HG02943 (cell line): ENCODE data around the gene CYB5D1.
"Not testable (repeated sequence)": the region's sequence is repeated elsewhere in the genome, so short reads cannot be mapped to it uniquely, and the experiment has no call there.

Source experiments
- ATAC-seq: cut with Tn5 transposase; IDR thresholded peaks from one replicate; pipeline ENCODE4 v1.9.1; 2021; ENCODE audit warnings: mild to moderate bottlenecking, low read depth, moderate library complexity; ENCODE audit not compliant: unreplicated experiment

The CYB5D1 gene

GRCh38 chr17:7854851-7855659 is 2.7 kb upstream of the CYB5D1 start, which contains the start of gene TMEM88:
TMEM88 (plus strand) TSS chr17:7855066; CDS start chr17:7855075, 9 bp downstream.
- no peak for ATAC-seq

DNA sequence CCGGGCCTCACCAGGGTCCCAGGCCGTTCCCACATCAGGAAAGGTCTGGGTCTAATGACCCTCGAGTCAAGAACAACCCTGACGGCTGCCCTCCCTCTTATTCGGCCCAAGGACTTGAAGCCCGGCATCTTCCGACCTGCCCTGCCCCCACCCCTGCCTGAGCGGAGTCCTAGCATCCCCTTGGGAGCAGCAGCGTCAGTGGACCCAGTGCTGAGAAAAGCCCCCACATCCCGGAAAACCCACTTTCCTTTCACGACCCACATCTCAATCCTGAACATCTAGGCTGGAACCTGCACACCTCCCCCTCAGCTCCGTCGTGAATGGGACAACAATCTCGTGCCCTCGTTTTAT is 2.2 kb upstream of the CYB5D1 start:
- no peak for ATAC-seq

DNA sequence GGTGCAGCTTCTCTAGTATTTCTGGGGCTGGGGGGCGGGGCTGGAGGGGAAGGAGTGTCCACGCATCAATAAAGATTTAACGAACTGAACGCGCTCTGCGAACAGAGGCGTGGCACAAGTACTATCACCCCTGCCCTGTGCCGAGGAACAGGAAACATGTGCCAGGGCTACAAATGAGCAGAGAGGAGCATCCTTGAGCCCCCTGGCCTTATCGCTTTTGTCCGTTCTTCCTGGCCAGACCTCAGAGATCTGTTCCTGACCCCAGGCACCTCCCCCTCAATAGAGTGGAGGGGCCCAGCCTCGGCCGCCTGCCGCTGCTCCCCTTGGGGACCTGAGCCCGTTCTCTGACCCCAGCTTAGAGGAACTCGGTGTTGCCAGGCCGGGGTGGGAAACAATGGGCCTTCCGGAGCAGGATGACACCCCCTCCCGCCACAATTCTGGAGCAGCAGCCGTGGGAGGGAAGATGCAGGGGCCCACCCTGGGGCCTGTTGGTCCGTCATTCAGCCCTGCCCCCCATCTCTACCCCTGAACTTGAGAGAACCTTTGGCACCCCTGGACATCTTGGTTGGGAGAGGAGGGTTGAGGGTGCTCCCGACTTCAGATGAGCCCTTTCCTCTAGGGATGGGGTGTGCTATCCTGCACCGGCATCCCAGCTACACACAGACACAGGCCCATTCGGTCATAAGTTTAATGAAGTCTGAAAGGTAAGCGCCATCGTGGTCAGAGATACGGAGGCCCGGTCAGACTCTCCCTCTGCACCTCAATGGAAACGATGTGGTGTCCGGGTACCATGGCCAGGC is 1.6 kb upstream of the CYB5D1 start:
- no peak for ATAC-seq

- peak; percentile 78 for ATAC-seq
Observed at GRCh38 chr17:7856811-7857712, 741 bp upstream of the CYB5D1 start, which contains the start of gene NAA38. NAA38 (minus strand) TSS chr17:7857559; CDS start chr17:7857463, 96 bp downstream.

DNA sequence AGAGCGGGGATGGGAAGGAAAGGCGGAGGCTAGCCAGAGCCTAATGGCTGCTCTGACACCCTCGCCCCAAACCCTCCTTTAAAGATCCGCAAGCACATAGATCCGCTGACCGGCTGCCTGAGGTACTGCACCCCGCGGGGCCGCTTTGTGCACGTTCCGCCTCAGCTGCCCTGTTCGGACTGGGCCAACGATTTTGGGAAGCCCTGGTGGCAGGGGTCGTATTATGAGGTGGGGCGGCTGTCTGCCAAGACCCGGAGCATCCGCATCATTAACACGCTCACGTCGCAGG is 663 bp downstream of the CYB5D1 start:
- no peak for ATAC-seq

DNA sequence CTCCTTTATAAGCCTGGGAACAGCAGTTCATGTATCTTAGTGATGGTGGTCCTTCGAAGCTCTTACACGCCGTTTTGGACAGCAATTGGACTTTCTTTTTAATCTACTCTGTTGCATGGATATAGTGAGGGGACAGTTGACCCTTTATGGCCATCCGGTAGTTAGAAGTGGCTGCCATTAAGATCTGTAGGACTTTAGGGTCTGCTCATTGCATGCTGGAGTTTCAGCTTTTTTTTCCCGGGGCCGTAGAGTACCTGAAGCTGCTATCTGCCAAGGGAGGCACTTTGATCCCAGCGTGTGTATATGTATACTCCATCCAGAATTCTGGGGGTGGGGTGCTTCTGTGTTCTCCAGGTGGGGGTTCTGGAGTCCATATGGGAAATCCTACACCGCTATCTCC is 1.2 kb downstream of the CYB5D1 start:
- ATAC-seq: no peak

DNA sequence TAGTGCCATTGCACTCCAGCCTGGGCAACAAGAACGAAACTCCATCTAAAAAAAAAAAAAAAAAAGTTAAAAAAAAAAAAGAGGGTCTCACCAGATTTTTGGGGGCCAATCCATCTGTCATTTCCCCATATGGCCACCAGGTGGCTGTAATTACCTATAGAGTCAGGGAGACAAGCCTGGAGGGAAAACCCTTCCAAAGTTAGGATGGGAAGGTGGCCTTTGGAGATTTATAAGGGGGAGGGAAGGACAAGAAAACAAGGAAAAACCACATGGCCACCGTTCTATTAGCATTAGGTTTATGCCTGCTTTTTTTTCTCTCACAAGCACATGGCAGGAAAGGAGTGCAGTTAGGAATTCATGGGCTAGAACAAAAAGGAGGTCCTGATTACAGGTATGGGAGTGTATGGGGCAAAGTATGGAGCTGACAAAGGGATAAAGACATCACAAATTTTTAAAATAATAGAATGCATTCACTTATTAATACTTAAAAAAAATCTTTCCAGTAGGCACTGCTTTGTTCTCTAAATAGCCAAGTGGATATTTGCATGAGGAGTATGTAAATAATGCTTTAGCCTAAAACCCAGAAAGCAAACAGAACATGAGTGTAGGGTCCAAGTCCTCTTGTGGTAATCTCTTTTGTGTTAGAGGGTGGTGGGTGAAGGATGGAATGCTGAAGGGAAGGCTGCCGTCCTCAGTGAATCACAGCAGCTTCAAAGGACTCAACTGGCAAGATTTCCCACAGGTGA is 5.1 kb downstream of the CYB5D1 start:
- ATAC-seq: no peak

DNA sequence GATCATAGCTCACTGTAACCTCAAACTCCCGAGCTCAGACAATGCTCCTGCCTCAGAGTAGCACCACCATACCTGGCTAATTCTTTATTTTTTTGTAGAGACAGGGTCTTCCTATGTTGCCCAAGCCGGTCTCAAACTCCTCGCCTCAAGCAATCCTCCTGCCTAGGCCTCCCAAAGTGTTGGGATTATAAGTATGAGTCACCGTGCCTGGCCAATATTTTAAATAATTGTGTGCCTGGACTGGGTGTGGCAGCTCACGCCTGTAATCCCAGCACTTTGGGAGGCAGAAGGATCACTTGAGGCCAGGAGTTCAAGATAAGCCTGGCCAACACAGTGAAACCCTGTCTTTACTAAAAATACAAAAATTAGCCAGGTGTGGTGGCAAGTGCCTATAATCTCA is 6.6 kb downstream of the CYB5D1 start:
- ATAC-seq: not testable (repeated sequence)

DNA sequence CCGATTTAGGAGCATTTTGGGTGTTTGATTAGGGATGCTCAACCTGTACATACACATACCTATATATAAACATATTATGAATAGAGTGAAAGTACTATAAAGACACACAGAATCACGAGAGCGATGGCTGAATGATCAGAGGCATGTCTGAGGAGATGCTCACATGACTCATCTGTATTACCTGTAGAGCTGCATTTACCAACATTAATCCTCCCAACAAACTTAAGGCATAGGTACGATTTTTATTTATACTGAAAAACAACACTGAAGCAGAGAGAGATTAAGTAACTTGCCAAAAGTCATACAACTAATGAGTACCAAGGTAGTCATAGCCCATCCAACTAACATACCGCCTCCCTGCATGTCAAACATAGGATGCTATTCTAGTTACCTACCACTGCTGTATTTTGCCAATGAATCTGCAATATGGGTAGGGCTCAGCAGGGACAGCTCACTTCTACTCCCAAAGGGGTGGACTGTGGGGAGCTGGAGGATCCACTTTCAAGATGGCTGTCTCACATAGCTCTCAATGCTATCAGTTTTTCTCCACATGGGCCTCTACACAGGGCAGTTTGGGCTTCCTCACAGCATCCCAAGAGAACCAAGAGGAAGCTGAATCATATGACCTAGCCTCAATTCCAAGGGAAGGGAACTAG is 7.3 kb downstream of the CYB5D1 start:
- no peak for ATAC-seq

DNA sequence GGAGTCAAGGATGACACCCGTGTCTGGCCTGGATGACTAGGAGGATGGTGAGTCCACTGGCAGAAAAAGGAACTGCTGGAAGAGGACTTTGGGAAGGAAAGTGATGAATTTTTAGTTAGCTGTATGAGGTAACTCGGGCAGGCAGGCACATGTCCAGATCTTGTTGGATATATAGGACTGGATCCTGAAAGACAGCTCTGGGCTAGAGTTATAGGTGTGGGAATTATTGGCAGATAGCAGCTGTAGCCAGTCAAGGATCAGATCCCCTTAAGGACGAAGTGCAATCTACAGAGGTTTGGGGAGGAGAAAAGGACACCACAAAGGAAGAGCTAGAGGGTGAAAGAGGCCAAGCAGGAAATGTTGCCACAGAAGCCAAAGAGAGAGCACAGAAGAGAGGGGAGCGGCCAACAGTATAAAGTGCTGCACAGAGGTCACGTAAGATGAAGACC is 10.1 kb downstream of the CYB5D1 start:
- ATAC-seq: no peak

DNA sequence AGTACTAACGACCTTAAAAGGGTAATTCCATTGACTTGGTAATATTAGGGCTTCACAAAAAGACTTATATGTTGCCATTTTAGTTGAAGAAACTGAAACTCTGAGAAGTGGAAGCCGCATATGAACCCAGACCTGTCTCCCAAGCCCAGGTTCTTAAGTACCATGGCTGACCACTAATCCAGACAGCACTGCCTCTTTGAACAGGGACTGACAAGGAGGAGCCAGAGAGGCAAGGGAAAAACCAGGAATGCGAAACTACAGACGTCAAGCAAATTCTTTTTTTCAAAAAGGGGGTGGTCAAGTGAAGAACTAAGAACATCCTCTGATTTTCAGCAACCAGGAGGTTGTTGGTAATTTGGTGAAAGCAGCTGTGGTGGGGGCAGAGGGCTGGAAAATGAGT is 15.2 kb downstream of the CYB5D1 start:
- no peak for ATAC-seq

GRCh38 chr17:7875804-7876370 is 18.1 kb downstream of the CYB5D1 start:
- ATAC-seq: no peak

DNA sequence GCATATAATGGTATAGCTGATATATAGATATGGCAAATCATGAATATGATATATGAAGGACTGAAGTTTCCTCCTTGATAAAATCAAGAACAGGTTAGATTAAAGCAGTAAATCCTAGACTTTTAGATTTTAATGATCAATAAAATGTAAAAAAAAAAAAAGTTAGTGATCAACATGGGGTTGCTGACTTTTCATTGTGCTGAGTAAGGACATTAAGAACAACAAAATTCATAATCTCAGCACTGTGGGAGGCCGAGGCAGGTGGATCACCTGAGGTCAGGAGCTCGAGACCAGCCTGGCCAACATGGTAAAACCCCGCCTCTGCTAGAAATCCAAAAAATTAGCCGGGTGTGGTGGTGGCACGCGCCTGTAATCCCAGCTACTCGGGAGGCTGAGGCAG is 20.4 kb downstream of the CYB5D1 start:
- no peak for ATAC-seq

GRCh38 chr17:7880076-7880868 is 22.5 kb downstream of the CYB5D1 start:
- ATAC-seq: no peak

GRCh38 chr17:7881276-7882054 is 23.7 kb downstream of the CYB5D1 start:
- no peak for ATAC-seq

GRCh38 chr17:7882068-7882467 is 24.3 kb downstream of the CYB5D1 start:
- ATAC-seq: no peak

- no peak for ATAC-seq
Observed at GRCh38 chr17:7882629-7883028, 24.8 kb downstream of the CYB5D1 start.
